Left renal cortex interstitium (tissue), 4 donors: ENCODE results near the gene PJA2. TPM values are rescaled to one million over a fixed set of nuclear protein-coding genes. Genes with fewer than 3 reads are reported as not detected.
"Not testable (repeated sequence)": the region's sequence is repeated elsewhere in the genome, so short reads cannot be mapped to it uniquely, and the experiment has no call there.

Experiments used
- DNase-seq, 4 donors: peaks; one replicate each; pipeline ENCODE4 v3.0.0-alpha.2; 2013; ENCODE audit warnings: low read depth in 4 of 4, low spot score in 2 of 4, missing footprints in 1 of 4
- polyA plus RNA-seq, 4 donors: library from polyadenylated mRNA; unstranded; fragments of 120-200 nt; gene quantifications; one replicate each; pipeline ENCODE4 v1.2.1, GENCODE V29; 2013; ENCODE audit not compliant: insufficient read length in 4 of 4

The PJA2 gene
- polyA plus RNA-seq, 4 donors: 107 to 155 (median 135) TPM

- DNase-seq: no peak
These were observed 99.5 kb downstream of the PJA2 start for GRCh38 chr5:109310315-109310714.

- no peak for DNase-seq
These were observed 100.3 kb downstream of the PJA2 start for GRCh38 chr5:109309326-109310063.

- no peak for DNase-seq
These were observed 101.8 kb downstream of the PJA2 start for GRCh38 chr5:109307951-109308350.

GRCh38 chr5:109307456-109307855 lies 102.3 kb downstream of the PJA2 start:
- no peak for DNase-seq

- no peak for DNase-seq
These were observed 104.4 kb downstream of the PJA2 start for GRCh38 chr5:109305352-109305751.

- DNase-seq: no peak
These were observed 105.5 kb downstream of the PJA2 start for GRCh38 chr5:109304309-109304708.

- DNase-seq: no peak
These were observed 109.4 kb downstream of the PJA2 start for GRCh38 chr5:109300367-109300766.

- no peak for DNase-seq
These were observed 110.2 kb downstream of the PJA2 start for GRCh38 chr5:109299557-109299956.

- DNase-seq: no peak
These were observed 111.0 kb downstream of the PJA2 start for GRCh38 chr5:109298794-109299193.

GRCh38 chr5:109297900-109298299 lies 111.9 kb downstream of the PJA2 start:
- DNase-seq: no peak

GRCh38 chr5:109291090-109291489 lies 118.7 kb downstream of the PJA2 start:
- DNase-seq: no peak

- DNase-seq: no peak
These were observed 119.5 kb downstream of the PJA2 start for GRCh38 chr5:109290231-109290630.

GRCh38 chr5:109286628-109287027 lies 123.1 kb downstream of the PJA2 start:
- DNase-seq: not testable (repeated sequence)
